PC-3 (cell line): ENCODE results near the gene CDH4. TPM values are rescaled to one million over a fixed set of nuclear protein-coding genes. Genes with fewer than 3 reads are reported as not detected.

Source experiments
- ATAC-seq: fragments of 200-7000 bp; cut with Tn5 transposase; 2 replicates; pipeline ENCODE4 v1.9.1; 2020; ENCODE audit warnings: mild to moderate bottlenecking, moderate library complexity
- BruUV-seq: library from RNA; stranded (reverse); fragments of 400-500 nt; replicated peaks from 2 replicates; lab custom pipeline; 2021; lab: Mats Ljungman, UMichigan
- CTCF ChIA-PET: fragments of 300-600 bp; sonication (Branson Sonifier 250); formaldehyde crosslinking; loops from one replicate; lab custom pipeline; 2022; ENCODE audit warnings: antibody characterized with exemption; lab: Charles Lee
- POLR2A ChIA-PET: fragments of 300-600 bp; sonication (Branson Sonifier 250); formaldehyde crosslinking; loops from one replicate; lab custom pipeline; 2022; ENCODE audit warnings: antibody characterized with exemption; ENCODE audit not compliant: unreplicated experiment; lab: Charles Lee
- DNase-seq: peaks from one replicate; pipeline ENCODE4 v3.0.0-alpha.2; 2015
- H2AFZ ChIP-seq: fragments of 300-600 bp; sonication (generic); 2 replicates; pipeline ENCODE4 v1.6.0; 2016; ENCODE audit warnings: antibody characterized with exemption, low read length
- H3F3A ChIP-seq: fragments of 300-600 bp; sonication (generic); one replicate; pipeline ENCODE4 v1.6.0; 2017; ENCODE audit warnings: antibody characterized with exemption, low read length, control low read depth, mild to moderate bottlenecking; ENCODE audit not compliant: unreplicated experiment
- H3K27ac ChIP-seq: fragments of 300-600 bp; sonication (generic); 2 replicates; pipeline ENCODE4 v1.5.1; 2016; ENCODE audit warnings: mild to moderate bottlenecking, low read length
- H3K27me3 ChIP-seq: fragments of 300-600 bp; sonication (generic); 2 replicates; pipeline ENCODE4 v1.6.1; 2016; ENCODE audit warnings: low read length, mixed read lengths
- H3K36me3 ChIP-seq: fragments of 300-600 bp; sonication (generic); 2 replicates; pipeline ENCODE4 v1.6.1; 2016; ENCODE audit warnings: low read depth, mixed run types, low read length, mixed read lengths
- H3K4me1 ChIP-seq: fragments of 300-600 bp; sonication (generic); 2 replicates; pipeline ENCODE4 v1.5.1; 2016; ENCODE audit warnings: low read length; ENCODE audit not compliant: insufficient read depth
- H3K4me2 ChIP-seq: fragments of 300-600 bp; sonication (generic); 2 replicates; pipeline ENCODE4 v1.6.0; 2016; ENCODE audit warnings: low read length
- H3K4me3 ChIP-seq: fragments of 300-600 bp; sonication (generic); 2 replicates; pipeline ENCODE4 v1.5.1; 2016; ENCODE audit warnings: mild to moderate bottlenecking, low read length, mixed read lengths
- H3K79me2 ChIP-seq: fragments of 300-600 bp; sonication (generic); 2 replicates; pipeline ENCODE4 v1.6.1; 2017; ENCODE audit warnings: low read length, mixed read lengths
- H3K9ac ChIP-seq: fragments of 300-600 bp; sonication (generic); 2 replicates; pipeline ENCODE4 v1.6.0; 2016; ENCODE audit warnings: mild to moderate bottlenecking, low read length
- H3K9me2 ChIP-seq: fragments of 300-600 bp; sonication (generic); replicated peaks from 2 replicates; pipeline ENCODE4 v1.6.1; 2016; ENCODE audit warnings: mixed run types, low read length, mixed read lengths
- H3K9me3 ChIP-seq: fragments of 300-600 bp; sonication (generic); 2 replicates; pipeline ENCODE4 v1.6.1; 2016; ENCODE audit warnings: low read length, mixed read lengths
- H4K20me1 ChIP-seq: fragments of 300-600 bp; sonication (generic); 2 replicates; pipeline ENCODE4 v1.6.1; 2016; ENCODE audit warnings: low read length, mixed read lengths
- EZH2 ChIP-seq: fragments of 300-600 bp; sonication (generic); IDR thresholded peaks from one replicate; pipeline ENCODE4 v1.6.1; 2017; ENCODE audit warnings: antibody characterized with exemption, mild to moderate bottlenecking, low read length; ENCODE audit not compliant: unreplicated experiment
- EZH2phosphoT487 ChIP-seq: fragments of 300-600 bp; sonication (generic); IDR thresholded peaks from 2 replicates; pipeline ENCODE4 v1.6.1; 2018; ENCODE audit warnings: mild to moderate bottlenecking, antibody characterized with exemption, low read length, borderline replicate concordance
- intact Hi-C: fragments of 100-400 bp; cut with micrococcal nuclease; formaldehyde crosslinking; loops from 2 replicates; pipeline ENCODE4 v1.9.0; 2023
- total RNA-seq: library from RNA; depleted of rRNA; stranded (reverse); fragments of >200 nt; gene quantifications from 2 replicates; pipeline ENCODE4 v1.2.3, GENCODE V29; 2014
- TF ChIP-seq, protein P1 (sequence below): fragments of 300-600 bp; sonication (generic); conservative IDR thresholded peaks from 2 replicates; pipeline ENCODE4 v1.5.1; 2017; ENCODE audit warnings: antibody characterized with exemption, low read depth, mild to moderate bottlenecking, low read length

Gene CDH4
- total RNA-seq, 1 experiment from 2014 or later = not detected

DNA sequence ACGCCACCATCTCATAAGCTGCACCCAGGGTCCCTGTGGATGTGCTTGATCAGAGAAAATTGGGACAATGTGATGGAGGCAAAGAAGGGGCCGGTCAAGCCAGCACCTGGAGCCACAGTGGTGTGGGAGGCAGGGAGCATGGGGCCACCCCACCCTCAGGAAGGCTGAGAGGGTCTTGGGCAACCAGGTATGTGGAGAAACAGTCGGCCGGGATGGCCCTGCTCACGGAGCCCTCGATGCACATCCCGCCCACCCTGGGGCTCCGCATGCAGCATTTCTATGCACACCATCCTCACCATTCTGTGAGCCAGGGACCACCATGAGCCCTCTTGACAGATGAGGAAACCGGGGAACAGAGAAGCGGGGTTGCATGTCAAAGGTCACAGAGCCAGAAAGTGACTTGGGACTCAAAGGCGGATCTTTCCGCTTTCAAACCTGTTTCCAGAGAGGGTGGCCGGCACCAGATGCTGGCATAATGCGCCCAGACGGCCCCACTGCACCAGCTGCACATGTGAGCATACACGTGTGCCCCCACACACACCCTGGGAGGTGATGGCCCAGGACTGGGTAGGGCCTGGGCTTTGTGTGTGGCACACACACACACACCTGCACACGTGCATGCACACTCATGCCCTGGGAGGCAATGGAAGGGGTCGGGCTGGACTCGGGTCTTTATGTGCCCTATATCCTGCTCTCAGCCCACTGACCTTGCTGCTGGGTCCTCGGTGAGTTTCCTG is 415.2 kb downstream of the CDH4 start:
- Histone ChIP-seq H3K4me1 (no peaks in the 10 kb centered on the region), H3F3A (no peaks in the 10 kb centered on the region), H4K20me1 (no peaks in the 10 kb centered on the region), H3K79me2 (no peaks in the 10 kb centered on the region), H3K27ac (no peak overlapping the region), H3K4me3 (no peak overlapping the region), H2AFZ (no peak overlapping the region), H3K36me3 (no peaks in the 10 kb centered on the region), H3K9ac (no peak overlapping the region), H3K9me2 (no peaks in the 10 kb centered on the region), H3K9me3 (no peaks in the 10 kb centered on the region), H3K4me2 (no peak overlapping the region), H3K27me3 (peaks cover 76% of the 10 kb centered on the region)
- DNase-seq (no peak), ATAC-seq (no peak)
- CTCF ChIA-PET = no interaction called here
- POLR2A ChIA-PET = no interaction called here
- TF ChIP-seq EZH2phosphoT487 (no peak), EZH2 (no peak)
- TF ChIP-seq, protein P1, sequence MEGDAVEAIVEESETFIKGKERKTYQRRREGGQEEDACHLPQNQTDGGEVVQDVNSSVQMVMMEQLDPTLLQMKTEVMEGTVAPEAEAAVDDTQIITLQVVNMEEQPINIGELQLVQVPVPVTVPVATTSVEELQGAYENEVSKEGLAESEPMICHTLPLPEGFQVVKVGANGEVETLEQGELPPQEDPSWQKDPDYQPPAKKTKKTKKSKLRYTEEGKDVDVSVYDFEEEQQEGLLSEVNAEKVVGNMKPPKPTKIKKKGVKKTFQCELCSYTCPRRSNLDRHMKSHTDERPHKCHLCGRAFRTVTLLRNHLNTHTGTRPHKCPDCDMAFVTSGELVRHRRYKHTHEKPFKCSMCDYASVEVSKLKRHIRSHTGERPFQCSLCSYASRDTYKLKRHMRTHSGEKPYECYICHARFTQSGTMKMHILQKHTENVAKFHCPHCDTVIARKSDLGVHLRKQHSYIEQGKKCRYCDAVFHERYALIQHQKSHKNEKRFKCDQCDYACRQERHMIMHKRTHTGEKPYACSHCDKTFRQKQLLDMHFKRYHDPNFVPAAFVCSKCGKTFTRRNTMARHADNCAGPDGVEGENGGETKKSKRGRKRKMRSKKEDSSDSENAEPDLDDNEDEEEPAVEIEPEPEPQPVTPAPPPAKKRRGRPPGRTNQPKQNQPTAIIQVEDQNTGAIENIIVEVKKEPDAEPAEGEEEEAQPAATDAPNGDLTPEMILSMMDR = no peak
- intact Hi-C loops = no loop called here
- BruUV-seq = no TSS peak

DNA sequence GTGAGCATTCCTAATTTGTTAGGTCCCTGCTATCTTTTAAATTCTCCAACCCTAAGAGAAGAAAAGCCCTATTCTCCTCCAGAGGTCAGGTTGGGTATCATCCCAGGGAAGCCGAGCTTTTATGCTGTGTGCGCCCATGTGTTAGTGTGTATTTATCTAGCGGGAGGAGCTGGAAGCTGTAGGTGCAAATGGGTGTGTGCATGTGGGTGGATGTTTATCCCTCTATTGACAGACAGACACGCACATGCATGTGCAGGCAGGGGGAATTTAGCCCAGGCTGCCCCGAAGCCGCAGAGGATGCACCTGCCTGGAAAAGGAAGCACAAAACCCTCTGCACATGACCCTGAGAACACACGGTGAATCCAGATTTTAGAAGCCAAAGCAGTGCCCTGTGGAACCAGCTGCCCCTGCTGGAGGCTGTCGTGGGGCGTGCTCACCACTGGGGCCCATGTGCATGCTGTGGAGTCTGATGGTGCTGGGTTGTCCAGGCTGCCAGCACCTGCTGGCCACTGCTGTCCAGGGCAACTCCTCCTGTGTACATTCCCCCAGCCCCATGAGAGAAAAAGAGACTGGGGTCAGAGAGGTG is 416.1 kb downstream of the CDH4 start:
- Histone ChIP-seq H3K27ac (no peak overlapping the region), H3K9me3 (no peaks in the 10 kb centered on the region), H4K20me1 (no peaks in the 10 kb centered on the region), H3K4me2 (no peak overlapping the region), H3K9ac (no peak overlapping the region), H3K4me3 (no peak overlapping the region), H3F3A (no peaks in the 10 kb centered on the region), H3K36me3 (no peaks in the 10 kb centered on the region), H3K27me3 (peaks cover 67% of the 10 kb centered on the region), H2AFZ (no peak overlapping the region), H3K4me1 (no peaks in the 10 kb centered on the region), H3K9me2 (no peaks in the 10 kb centered on the region), H3K79me2 (no peaks in the 10 kb centered on the region)
- no TSS peak for BruUV-seq
- intact Hi-C loops = no loop called here
- TF ChIP-seq, protein P1 = no peak
- TF ChIP-seq EZH2phosphoT487 (no peak), EZH2 (no peak)
- no peak for DNase-seq
- ChIA-PET CTCF (no interaction called here), POLR2A (no interaction called here)
- ATAC-seq = no peak
